AG04449 (cell line): ENCODE data around the gene CHST13.

Experiments used
- CTCF ChIA-PET: fragments of 350-600 bp; formaldehyde crosslinking; extraction: SDS; loops from one replicate; lab custom pipeline; 2021; ENCODE audit warnings: antibody characterized with exemption; lab: Yijun Ruan, JAX
- POLR2A ChIA-PET: fragments of 400-600, 350-600 bp; formaldehyde crosslinking; extraction: SDS; loops from one replicate; lab custom pipeline; 2020; ENCODE audit warnings: antibody characterized with exemption, inconsistent platforms; lab: Yijun Ruan, JAX
- DNase-seq: peaks from one replicate; pipeline ENCODE4 v3.0.0-alpha.2; 2010; ENCODE audit warnings: low read depth, low spot score
- H3K4me3 ChIP-seq: 2 replicates; pipeline ENCODE4 v1.5.1; 2011; ENCODE audit warnings: low read depth, mild to moderate bottlenecking, control low read depth, low read length
- CTCF ChIP-seq: IDR thresholded peaks from one replicate; pipeline ENCODE4 v1.5.1; 2011; ENCODE audit warnings: mild to moderate bottlenecking, moderate library complexity, low read length, control low read depth, inconsistent platforms; ENCODE audit not compliant: insufficient read depth; ENCODE audit errors: missing control alignments

Gene CHST13

GRCh38 chr3:126548556-126549466 is 24.9 kb downstream of the CHST13 start:
- CTCF ChIA-PET = no interaction called here
- no peak overlapping the region for H3K4me3 ChIP-seq
- POLR2A ChIA-PET = interaction anchor here (0.8 kb wide), 1 partner anchor 379 kb away, joined by 3 read pairs; no protein-coding TSS in a partner anchor
- DNase-seq = no peak
- no peak for TF ChIP-seq CTCF

- ChIA-PET CTCF (no interaction called here), POLR2A (interaction anchor here (0.8 kb wide), 1 partner anchor 378 kb away, joined by 3 read pairs; no protein-coding TSS in a partner anchor)
- no peak for DNase-seq
- TF ChIP-seq CTCF = no peak
- H3K4me3 ChIP-seq = no peak overlapping the region
Observed at GRCh38 chr3:126549861-126550487, 26.0 kb downstream of the CHST13 start.

GRCh38 chr3:126550488-126551051 is 26.6 kb downstream of the CHST13 start:
- ChIA-PET CTCF (no interaction called here), POLR2A (no interaction called here)
- H3K4me3 ChIP-seq = no peak overlapping the region
- DNase-seq = no peak
- no peak for TF ChIP-seq CTCF

- POLR2A ChIA-PET = no interaction called here
- DNase-seq = no peak
- TF ChIP-seq CTCF = no peak
- CTCF ChIA-PET = no interaction called here
- H3K4me3 ChIP-seq = no peak overlapping the region
Observed at GRCh38 chr3:126551121-126551838, 27.3 kb downstream of the CHST13 start.

- ChIA-PET CTCF (no interaction called here), POLR2A (no interaction called here)
- TF ChIP-seq CTCF = no peak
- no peak for DNase-seq
- H3K4me3 ChIP-seq = no peak overlapping the region
Observed at GRCh38 chr3:126551839-126552687, 28.1 kb downstream of the CHST13 start.
